Measurements from ENCODE around the gene NXNL2.
A peak's percentile ranks its signal among the peaks of the same experiment; 100 is the strongest.

NXNL2 gene

GRCh38 chr9:88531920-88532698 is 2.9 kb upstream of the NXNL2 start:
- DNase-seq = peak in 2 of 4 experiments; percentile 34 to 38

GRCh38 chr9:88533951-88534455 is 975 bp upstream of the NXNL2 start:
- DNase-seq = peak in 1 of 4 experiments; percentile 9

GRCh38 chr9:88535226-88536022 is 446 bp downstream of the NXNL2 start:
- no peak for DNase-seq

- DNase-seq = no peak
Measured at GRCh38 chr9:88536023-88536324, 996 bp downstream of the NXNL2 start.

- DNase-seq = no peak
Measured at GRCh38 chr9:88536951-88537760, 2.2 kb downstream of the NXNL2 start.

GRCh38 chr9:88537761-88538091 is 2.7 kb downstream of the NXNL2 start:
- DNase-seq = peak; percentile 67 to 83 (median 82)

GRCh38 chr9:88538311-88539085 is 3.5 kb downstream of the NXNL2 start:
- no peak for DNase-seq

- no peak for DNase-seq
Measured at GRCh38 chr9:88539246-88539645, 4.3 kb downstream of the NXNL2 start.

- no peak for DNase-seq
Measured at GRCh38 chr9:88540251-88540763, 5.3 kb downstream of the NXNL2 start.

GRCh38 chr9:88544245-88544644 is 9.3 kb downstream of the NXNL2 start:
- peak in 3 of 4 experiments; percentile 20 to 43 (median 29) for DNase-seq

GRCh38 chr9:88551546-88552137 is 16.7 kb downstream of the NXNL2 start:
- no peak for DNase-seq

- DNase-seq = no peak
Measured at GRCh38 chr9:88553350-88553749, 18.4 kb downstream of the NXNL2 start.

GRCh38 chr9:88555268-88555980 is 20.4 kb downstream of the NXNL2 start:
- no peak for DNase-seq

- no peak for DNase-seq
Measured at GRCh38 chr9:88559661-88560060, 24.7 kb downstream of the NXNL2 start.

- DNase-seq = no peak
Measured at GRCh38 chr9:88567870-88568269, 32.9 kb downstream of the NXNL2 start.

GRCh38 chr9:88571419-88571818 is 36.4 kb downstream of the NXNL2 start:
- DNase-seq = no peak

- no peak for DNase-seq
Measured at GRCh38 chr9:88572684-88573083, 37.7 kb downstream of the NXNL2 start.

GRCh38 chr9:88574953-88575352 is 40.0 kb downstream of the NXNL2 start:
- no peak for DNase-seq

- DNase-seq = peak in 2 of 4 experiments; percentile 13 to 16
Measured at GRCh38 chr9:88577256-88578120, 42.5 kb downstream of the NXNL2 start.

Data from suppressor macrophage (primary cell).